HCT116 (cell line): ENCODE results near the gene PIM1. TPM values are rescaled to one million over a fixed set of nuclear protein-coding genes. Genes with fewer than 3 reads are reported as not detected.

Source experiments
- ATAC-seq: fragments of 200-7000 bp; cut with Tn5 transposase; 2 replicates; pipeline ENCODE4 v1.9.1; 2020; ENCODE audit warnings: mild to moderate bottlenecking, moderate library complexity
- BruUV-seq: library from RNA; stranded (reverse); fragments of 400-500 nt; replicated peaks from 2 replicates; lab custom pipeline; 2021; lab: Mats Ljungman, UMichigan
- CTCF ChIA-PET: fragments of 300-600 bp; sonication (Branson Sonifier 250); formaldehyde crosslinking; loops from one replicate; lab custom pipeline; 2021; ENCODE audit warnings: antibody characterized with exemption; lab: Charles Lee
- POLR2A ChIA-PET: fragments of 300-600, 350-600 bp; sonication (Branson Sonifier 250); formaldehyde crosslinking; loops from one replicate; lab custom pipeline; 2021; ENCODE audit warnings: antibody characterized with exemption; lab: Charles Lee
- RAD21 ChIA-PET, 2 experiments: fragments of 300-600 bp; sonication (Branson Sonifier 250); formaldehyde crosslinking; loops; one replicate each; lab custom pipeline; 2023; ENCODE audit warnings: low total read pairs in 2 of 2; ENCODE audit not compliant: uncharacterized antibody in 2 of 2, unreplicated experiment in 2 of 2, low non-redundant PET in 1 of 2; lab: Charles Lee
- DNase-seq: peaks from one replicate; pipeline ENCODE4 v3.0.0-alpha.2; 2010; ENCODE audit warnings: low read depth, low spot score
- H2AFZ ChIP-seq: fragments of 200-600 bp; shearing (Covaris generic), sonication (generic); 2 replicates; pipeline ENCODE4 v1.6.1; 2017; ENCODE audit warnings: low read depth, mixed run types, mixed read lengths, antibody characterized with exemption, low read length; ENCODE audit not compliant: poor library complexity, severe bottlenecking
- H3K27ac ChIP-seq: 2 replicates; pipeline ENCODE4 v1.5.1; 2012; ENCODE audit warnings: low read depth, low read length
- H3K27me3 ChIP-seq: fragments of 200-600 bp; sonication (generic); 2 replicates; pipeline ENCODE4 v1.6.1; 2016; ENCODE audit warnings: mixed run types, low read length, mixed read lengths; ENCODE audit not compliant: insufficient read depth
- H3K36me3 ChIP-seq, 2 experiments: fragments of 200-500 bp in 1 of 2; fragments of 200-600 bp in 1 of 2; sonication (Bioruptor generic) in 1 of 2; sonication (generic) in 1 of 2; 2 replicates each; pipeline versions ENCODE4 v1.5.1 to v1.6.1; 2014 to 2016; ENCODE audit warnings: low read length in 2 of 2, inconsistent platforms in 1 of 2, mixed read lengths in 1 of 2, mixed run types in 1 of 2; ENCODE audit not compliant: insufficient read depth in 2 of 2, control insufficient read depth in 1 of 2
- H3K4me1 ChIP-seq, 2 experiments: fragments of 200-600 bp in 1 of 2; sonication (generic) in 1 of 2; 2 replicates each; pipeline versions ENCODE4 v1.5.1 to v1.6.1; 2012 to 2017; ENCODE audit warnings: low read length in 2 of 2, inconsistent platforms in 1 of 2, mild to moderate bottlenecking in 1 of 2, mixed read lengths in 1 of 2, mixed run types in 1 of 2, moderate library complexity in 1 of 2; ENCODE audit not compliant: insufficient read depth in 2 of 2, control insufficient read depth in 1 of 2
- H3K4me2 ChIP-seq: fragments of 200-600 bp; sonication (generic); 2 replicates; pipeline ENCODE4 v1.6.1; 2017; ENCODE audit warnings: mixed run types, low read length, mixed read lengths
- H3K4me3 ChIP-seq, 2 experiments: fragments of 200-600 bp in 1 of 2; sonication (generic) in 1 of 2; replicated peaks in 1 of 2; 2 replicates each; pipeline ENCODE4 v1.5.1; 2011 to 2016; ENCODE audit warnings: low read length in 2 of 2, control low read depth in 1 of 2, low read depth in 1 of 2, mild to moderate bottlenecking in 1 of 2, mixed read lengths in 1 of 2, mixed run types in 1 of 2
- H3K79me2 ChIP-seq: fragments of 200-600 bp; sonication (generic); 2 replicates; pipeline ENCODE4 v1.6.1; 2017; ENCODE audit warnings: mild to moderate bottlenecking, mixed run types, low read length, moderate library complexity, mixed read lengths; ENCODE audit not compliant: insufficient read depth
- H3K9ac ChIP-seq: fragments of 200-600 bp; sonication (generic); 2 replicates; pipeline ENCODE4 v1.6.1; 2016; ENCODE audit warnings: low read length, mixed read lengths
- H3K9me2 ChIP-seq: fragments of 200-600 bp; sonication (generic), shearing (Covaris generic); 2 replicates; pipeline ENCODE4 v1.6.1; 2017; ENCODE audit warnings: mixed run types, mild to moderate bottlenecking, moderate library complexity; ENCODE audit not compliant: insufficient read depth
- H3K9me3 ChIP-seq, 2 experiments: fragments of 200-500 bp in 1 of 2; fragments of 200-600 bp in 1 of 2; sonication (Bioruptor generic) in 1 of 2; sonication (generic) in 1 of 2; 2 replicates each; pipeline ENCODE4 v1.6.1; 2014 to 2017; ENCODE audit warnings: low read length in 2 of 2, mixed read lengths in 2 of 2, inconsistent platforms in 1 of 2, low read depth in 1 of 2, mild to moderate bottlenecking in 1 of 2, mixed run types in 1 of 2, moderate library complexity in 1 of 2; ENCODE audit not compliant: control insufficient read depth in 1 of 2, insufficient read depth in 1 of 2
- H4K20me1 ChIP-seq: fragments of 200-600 bp; sonication (generic), shearing (Covaris generic); 2 replicates; pipeline ENCODE4 v1.6.1; 2017; ENCODE audit warnings: mixed run types, mild to moderate bottlenecking, moderate library complexity; ENCODE audit not compliant: insufficient read depth
- CBX3 ChIP-seq: IDR thresholded peaks from 2 replicates; pipeline ENCODE4 v1.6.1; 2012; ENCODE audit warnings: low read depth
- CEBPB ChIP-seq: IDR thresholded peaks from 2 replicates; pipeline ENCODE4 v1.6.1; 2012; ENCODE audit warnings: low read depth
- CTCF ChIP-seq, 3 experiments: fragments of 200-600 bp in 1 of 3; sonication (generic) in 1 of 3; IDR thresholded peaks in 2 of 3; conservative IDR thresholded peaks in 1 of 3; 2 replicates each; pipeline ENCODE4 v1.5.1; 2012 to 2017; ENCODE audit warnings: low read depth in 2 of 3, low read length in 2 of 3, antibody characterized with exemption in 1 of 3, borderline replicate concordance in 1 of 3, control low read depth in 1 of 3, mild to moderate bottlenecking in 1 of 3, mixed read lengths in 1 of 3, mixed run types in 1 of 3, moderate library complexity in 1 of 3; ENCODE audit not compliant: insufficient read depth in 1 of 3
- EGR1 ChIP-seq: IDR thresholded peaks from 2 replicates; pipeline ENCODE4 v1.6.1; 2012; ENCODE audit warnings: low read depth
- ELF1 ChIP-seq: IDR thresholded peaks from 2 replicates; pipeline ENCODE4 v1.6.1; 2012; ENCODE audit warnings: low read depth, borderline replicate concordance
- EZH2phosphoT487 ChIP-seq: fragments of 200-600 bp; IDR thresholded peaks from 2 replicates; pipeline ENCODE4 v1.6.1; 2018; ENCODE audit warnings: antibody characterized with exemption, borderline replicate concordance
- FOSL1 ChIP-seq: IDR thresholded peaks from 2 replicates; pipeline ENCODE4 v1.6.1; 2012; ENCODE audit warnings: low read depth
- JUND ChIP-seq: IDR thresholded peaks from 2 replicates; pipeline ENCODE4 v1.6.1; 2012
- MAX ChIP-seq: IDR thresholded peaks from 2 replicates; pipeline ENCODE4 v1.6.1; 2012
- POLR2A ChIP-seq: IDR thresholded peaks from 2 replicates; pipeline ENCODE4 v1.7.0; 2011; ENCODE audit warnings: borderline replicate concordance; ENCODE audit not compliant: insufficient read depth, insufficient read length; ENCODE audit errors: extremely low read depth
- POLR2AphosphoS5 ChIP-seq: IDR thresholded peaks from 2 replicates; pipeline ENCODE4 v1.6.1; 2011; ENCODE audit warnings: mild to moderate bottlenecking, low read depth, low read length, moderate library complexity
- RAD21 ChIP-seq: IDR thresholded peaks from 2 replicates; pipeline ENCODE4 v1.6.1; 2012; ENCODE audit warnings: low read depth, mild to moderate bottlenecking
- REST ChIP-seq: IDR thresholded peaks from 2 replicates; pipeline ENCODE4 v1.6.1; 2012; ENCODE audit warnings: low read depth
- SIN3A ChIP-seq: IDR thresholded peaks from 2 replicates; pipeline ENCODE4 v1.6.1; 2012; ENCODE audit warnings: low read depth
- SP1 ChIP-seq: IDR thresholded peaks from 2 replicates; pipeline ENCODE4 v1.6.1; 2012; ENCODE audit warnings: low read depth
- SRF ChIP-seq: IDR thresholded peaks from 2 replicates; pipeline ENCODE4 v1.6.1; 2012; ENCODE audit warnings: low read depth
- TCF7L2 ChIP-seq: IDR thresholded peaks from 2 replicates; pipeline ENCODE4 v1.7.0; 2011; ENCODE audit warnings: borderline replicate concordance, inconsistent platforms; ENCODE audit not compliant: insufficient read depth, insufficient read length; ENCODE audit errors: extremely low read depth
- YY1 ChIP-seq: IDR thresholded peaks from 2 replicates; pipeline ENCODE4 v1.6.1; 2011; ENCODE audit warnings: low read length, low read depth, moderate library complexity, mild to moderate bottlenecking; ENCODE audit not compliant: insufficient replicate concordance; ENCODE audit errors: extremely low read depth
- ZFX ChIP-seq: fragments of 450-650 bp; IDR thresholded peaks from 2 replicates; pipeline ENCODE4 v1.6.1; 2017
- ZNF274 ChIP-seq: fragments of 200-500 bp; sonication (Bioruptor generic); IDR thresholded peaks from 2 replicates; pipeline ENCODE4 v1.6.1; 2014; ENCODE audit warnings: mild to moderate bottlenecking, low read depth, low read length, inconsistent platforms
- intact Hi-C: fragments of 100-400 bp; cut with micrococcal nuclease; formaldehyde crosslinking; loops from 2 replicates; pipeline ENCODE4 v1.10.0; 2022
- total RNA-seq: library from RNA; stranded (reverse); gene quantifications from one replicate; pipeline ENCODE4 v1.2.1, GENCODE V29; 2021; ENCODE audit not compliant: unreplicated experiment

Gene PIM1
- total RNA-seq, 1 experiment from 2014 or later = 26.2 TPM

GRCh38 chr6:37188962-37189510 lies 19.1 kb downstream of the PIM1 start (continued):
- TF ChIP-seq ELF1 (no peak), CBX3 (no peak), CTCF (IDR thresholded peaks at IDR 0.05 in 2 of 3, conservative IDR thresholded peaks at IDR 0.05 in 1 of 3; ENCODE audit: borderline replicate concordance in 1 of 3, insufficient read depth in 1 of 3, low read depth in 2 of 3, low read length in 2 of 3) (no peak), TCF7L2 (no peak)

- DNase-seq (no peak), ATAC-seq (no peak)
- Histone ChIP-seq H3K9me2 (no peaks in the 10 kb centered on the region), H3K4me2 (no peak overlapping the region), H4K20me1 (no peaks in the 10 kb centered on the region), H3K27me3 (no peaks in the 10 kb centered on the region), H2AFZ (no peak overlapping the region), H3K36me3 (no peaks in the 10 kb centered on the region), H3K27ac (no peak overlapping the region), H3K4me1 (no peaks in the 10 kb centered on the region), H3K79me2 (no peaks in the 10 kb centered on the region), H3K4me3 (no peak overlapping the region), H3K9ac (no peak overlapping the region), H3K9me3 (no peaks in the 10 kb centered on the region)
- intact Hi-C loops = no loop called here
- ChIA-PET POLR2A (no interaction called here), CTCF (interaction anchor here (0.7 kb wide), 1 partner anchor 24 kb away, joined by 3 read pairs; no protein-coding TSS in a partner anchor), RAD21 (no interaction called here)
- no TSS peak for BruUV-seq
- TF ChIP-seq REST (no peak), SRF (no peak), MAX (no peak), SIN3A (no peak), RAD21 (no peak), POLR2A (no peak), SP1 (no peak), YY1 (no peak), TCF7L2 (no peak), POLR2AphosphoS5 (no peak), EZH2phosphoT487 (no peak), CEBPB (no peak), ELF1 (no peak), FOSL1 (no peak), ZFX (no peak), ZNF274 (no peak), EGR1 (no peak), JUND (no peak)
Observed at GRCh38 chr6:37190159-37190535, 20.2 kb downstream of the PIM1 start.
